Measurements from ENCODE around the gene TP53BP1.
A peak's percentile ranks its signal among the peaks of the same experiment; 100 is the strongest.

The TP53BP1 gene

DNA sequence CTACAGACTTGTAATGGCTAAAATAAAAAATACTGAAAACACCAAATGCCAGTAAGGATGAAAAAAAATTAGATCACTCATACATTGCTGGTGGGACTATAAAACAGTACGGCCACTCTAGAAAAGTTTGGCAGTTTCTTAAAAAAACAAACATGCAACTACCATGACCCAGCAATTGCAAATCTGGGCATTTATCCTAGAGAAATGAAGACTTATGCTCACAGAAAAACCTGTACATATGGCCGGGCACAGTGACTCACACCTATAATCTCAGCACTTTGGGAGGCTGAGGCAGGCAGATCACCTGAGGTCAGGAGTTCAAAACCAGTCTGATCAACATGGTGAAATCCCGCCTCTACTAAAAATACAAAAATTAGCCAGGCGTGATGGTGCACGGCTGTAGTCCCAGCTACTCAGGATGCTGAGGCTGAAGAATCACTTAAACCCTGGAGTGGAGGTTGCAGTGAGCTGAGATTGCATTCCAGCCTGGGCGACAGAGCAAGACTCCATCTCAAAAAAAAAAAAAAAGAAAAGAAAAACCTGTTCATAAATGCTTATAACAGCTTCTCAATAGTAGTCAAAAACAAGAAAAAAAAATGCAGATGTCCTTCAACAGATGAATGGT lies 5.6 kb downstream of the TP53BP1 start:
- no peak for DNase-seq

DNA sequence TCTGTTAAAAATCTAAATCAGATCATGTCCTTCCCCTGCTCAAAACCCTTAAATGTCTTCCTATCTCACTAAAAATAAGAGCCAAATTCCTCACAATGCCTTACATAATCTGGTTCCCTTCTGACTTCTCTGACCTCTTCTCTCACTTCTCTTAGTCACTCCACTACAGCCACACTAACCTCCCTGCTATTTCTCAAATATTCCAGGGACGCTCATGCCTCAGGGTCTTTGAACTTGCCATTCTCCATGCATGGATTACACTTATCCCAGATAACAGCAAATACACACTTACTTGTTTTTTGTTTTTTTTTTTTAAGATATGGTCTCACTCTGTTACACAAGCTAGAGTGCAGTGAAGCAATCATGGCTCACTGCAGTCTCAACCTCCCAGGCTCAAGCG lies 8.5 kb downstream of the TP53BP1 start:
- no peak for DNase-seq

DNA sequence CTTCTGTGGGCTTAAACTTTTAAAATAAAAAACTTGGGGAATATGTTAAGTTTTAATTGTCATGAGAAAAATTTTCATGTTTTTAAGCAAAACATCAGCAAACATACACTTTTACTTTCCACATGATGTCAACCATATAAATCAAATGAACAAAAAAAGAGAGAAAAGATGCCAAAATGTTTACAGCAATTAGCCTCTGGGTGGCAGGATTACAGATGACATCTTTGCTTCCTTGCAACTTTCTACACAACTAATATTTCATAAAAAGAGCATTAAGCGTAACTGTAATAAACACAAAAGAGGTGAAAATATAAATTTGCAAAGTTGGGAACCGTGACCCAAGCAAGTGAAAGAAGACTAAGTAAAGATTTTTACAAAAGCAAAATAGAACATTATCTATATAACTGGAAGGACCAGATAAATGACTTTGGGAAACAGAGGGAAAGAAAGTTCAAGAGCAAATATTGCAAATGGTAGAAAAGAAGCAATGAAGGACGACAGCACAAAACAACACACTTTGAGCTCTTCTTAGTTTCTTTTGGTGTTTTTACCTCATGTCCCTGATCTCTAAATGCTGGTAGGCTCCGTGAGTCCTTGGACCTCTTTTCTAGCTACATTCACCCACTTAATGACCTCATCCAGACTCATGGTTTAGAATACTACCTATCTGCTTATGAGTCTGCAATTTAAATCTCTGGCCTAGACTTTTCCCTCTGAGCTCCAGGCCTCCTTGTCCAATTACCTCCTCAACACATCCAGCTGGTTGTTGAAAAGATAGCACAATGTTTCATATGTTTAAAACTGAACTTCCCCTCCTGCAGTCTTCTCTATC lies 9.4 kb downstream of the TP53BP1 start:
- peak; percentile 11 for DNase-seq

DNA sequence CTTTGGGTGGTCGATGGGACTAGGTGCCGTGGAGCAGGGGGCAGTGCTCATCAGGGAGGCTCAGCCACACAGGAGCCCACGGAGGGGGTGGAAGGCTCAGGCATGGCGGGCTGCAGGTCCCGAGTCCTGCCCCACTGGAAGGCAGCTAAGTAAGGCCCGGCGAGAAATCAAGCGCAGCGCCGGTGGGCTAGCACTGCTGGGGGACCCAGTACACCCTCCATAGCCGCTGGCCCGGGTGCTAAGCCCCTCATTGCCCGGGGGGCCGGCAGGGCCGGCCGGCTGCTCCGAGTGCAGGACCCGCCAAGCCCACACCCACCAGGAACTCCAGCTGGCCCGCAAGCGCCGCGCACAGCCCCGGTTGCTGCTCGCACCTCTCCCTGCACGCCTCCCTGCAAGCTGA lies 19.1 kb downstream of the TP53BP1 start:
- DNase-seq = no peak

DNA sequence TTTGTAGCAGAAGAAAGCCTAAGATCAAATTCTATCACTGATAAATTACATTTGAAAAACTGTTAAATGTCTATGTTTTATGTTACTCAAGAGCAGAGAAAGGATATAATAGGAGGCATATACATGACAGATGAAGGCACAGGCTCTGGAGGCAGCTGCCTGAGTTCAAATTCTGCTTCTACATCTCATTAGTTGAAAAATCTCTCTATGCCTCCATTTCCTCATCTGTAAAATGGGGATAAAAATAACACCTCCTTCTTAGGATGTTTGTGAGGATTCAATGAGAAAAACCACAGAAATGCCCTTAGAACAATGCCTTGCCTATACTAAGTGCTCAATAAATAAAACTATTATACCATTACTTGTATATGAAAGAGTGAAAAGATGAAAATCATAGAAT lies 21.0 kb downstream of the TP53BP1 start:
- DNase-seq = no peak

DNA sequence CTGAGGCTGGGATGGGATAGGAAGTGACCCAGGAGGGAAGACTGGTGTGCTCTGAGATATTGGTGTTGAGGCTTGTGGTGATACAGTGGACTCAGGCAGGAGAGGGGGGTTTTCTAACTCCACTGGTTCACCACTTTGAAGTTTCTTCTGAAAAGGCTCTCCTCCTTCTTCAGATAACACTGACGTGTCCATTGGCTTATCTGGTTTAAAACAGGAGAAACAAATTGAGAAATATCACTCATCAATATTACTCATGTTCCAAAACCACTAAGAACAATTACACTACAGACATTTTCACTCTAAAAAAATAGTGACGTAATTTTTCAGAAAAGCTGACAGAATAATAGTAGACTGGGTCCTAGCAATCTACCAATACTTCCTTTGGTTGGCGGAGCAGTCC lies 23.1 kb downstream of the TP53BP1 start:
- DNase-seq = no peak

DNA sequence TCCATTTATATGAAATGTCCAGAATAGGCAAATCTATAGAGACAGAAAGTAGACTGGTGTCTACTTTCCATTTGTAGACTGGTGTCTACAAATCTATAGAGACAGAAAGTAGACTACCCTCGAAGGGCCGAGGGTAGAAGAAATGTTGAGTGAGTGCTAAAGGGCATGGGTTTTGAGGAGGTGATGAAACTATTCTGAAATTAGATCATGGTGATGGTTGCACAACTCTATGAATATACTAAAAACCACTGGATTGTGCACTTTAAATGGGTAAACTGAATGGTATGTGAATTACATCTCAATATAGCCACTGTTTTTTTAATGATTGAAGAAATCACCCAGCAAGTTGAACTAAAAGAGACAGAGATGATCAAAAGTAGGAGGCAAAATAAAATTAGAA lies 27.9 kb downstream of the TP53BP1 start:
- no peak for DNase-seq

DNA sequence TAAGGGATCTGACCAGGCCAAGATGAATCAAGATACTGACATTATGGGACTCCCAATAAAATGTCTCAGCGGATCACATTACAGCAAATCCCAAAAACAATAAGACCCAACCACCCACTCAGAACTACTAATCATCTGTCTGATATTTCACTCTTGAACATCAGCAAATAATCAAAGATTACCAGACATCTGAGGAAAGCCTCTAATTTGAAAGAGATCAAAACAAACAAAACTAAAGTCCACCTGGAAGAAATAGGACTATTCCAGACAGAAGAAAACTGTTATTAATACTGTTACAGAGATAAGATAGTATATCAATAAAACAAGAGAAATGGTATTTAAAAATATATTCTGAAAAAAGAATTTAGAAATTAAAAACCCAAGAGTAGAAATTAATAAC lies 29.0 kb downstream of the TP53BP1 start:
- no peak for DNase-seq

DNA sequence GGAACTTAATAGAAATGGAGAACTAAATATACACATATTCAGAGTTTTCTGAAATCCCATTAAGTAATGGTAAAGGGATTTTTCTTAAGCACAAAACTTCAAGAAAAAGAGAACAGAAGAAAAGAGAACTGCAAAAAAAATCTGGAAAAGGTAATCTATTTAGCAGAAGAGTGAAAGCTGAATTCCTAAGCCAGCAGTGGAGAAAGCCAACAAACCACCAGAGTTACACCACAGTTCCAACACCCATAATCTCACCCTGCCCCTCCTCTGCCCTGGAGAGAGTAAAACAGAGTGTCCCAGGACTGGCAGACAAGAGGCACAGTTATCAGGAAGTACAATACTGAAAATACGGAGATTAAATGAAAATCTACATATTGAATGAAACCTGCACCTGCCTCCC lies 29.4 kb downstream of the TP53BP1 start:
- DNase-seq = no peak

DNA sequence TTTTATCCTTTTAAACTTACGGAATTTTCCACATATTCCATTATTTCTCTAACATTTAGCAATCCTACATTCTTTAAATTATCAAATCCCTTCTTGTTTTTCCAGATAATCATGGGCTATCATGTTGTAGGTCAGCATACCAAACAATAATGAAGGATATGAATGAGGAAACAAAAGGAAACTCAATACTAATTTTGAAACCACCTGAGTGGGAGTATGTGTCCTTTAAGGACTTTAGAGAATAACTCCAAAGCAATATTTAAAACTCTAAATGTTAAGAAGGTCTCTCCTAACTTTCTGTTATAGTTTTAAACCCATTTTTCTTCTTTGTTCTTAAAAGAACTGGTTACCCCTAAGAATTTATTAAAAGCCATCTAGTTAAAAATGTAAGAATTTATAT lies 43.0 kb downstream of the TP53BP1 start:
- DNase-seq = no peak

DNA sequence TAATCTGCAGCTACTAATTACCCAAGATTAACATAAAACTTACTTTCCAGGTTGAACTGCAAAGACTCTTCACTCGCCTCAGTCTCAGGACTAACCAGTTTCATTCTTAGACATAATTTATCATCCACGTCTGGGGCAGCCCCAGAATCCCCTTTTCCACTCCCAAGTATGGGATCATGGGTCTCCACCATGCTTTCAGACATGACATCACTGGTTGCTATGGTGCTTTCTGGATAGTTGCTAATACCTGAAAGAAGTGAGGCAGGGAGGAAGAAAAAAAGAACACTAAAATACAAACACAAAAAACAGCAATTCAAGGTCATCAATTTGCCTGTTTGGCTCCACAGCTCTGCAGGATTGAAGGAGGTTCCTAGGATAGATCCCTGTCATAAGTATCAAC lies 46.6 kb downstream of the TP53BP1 start:
- DNase-seq = no peak

DNA sequence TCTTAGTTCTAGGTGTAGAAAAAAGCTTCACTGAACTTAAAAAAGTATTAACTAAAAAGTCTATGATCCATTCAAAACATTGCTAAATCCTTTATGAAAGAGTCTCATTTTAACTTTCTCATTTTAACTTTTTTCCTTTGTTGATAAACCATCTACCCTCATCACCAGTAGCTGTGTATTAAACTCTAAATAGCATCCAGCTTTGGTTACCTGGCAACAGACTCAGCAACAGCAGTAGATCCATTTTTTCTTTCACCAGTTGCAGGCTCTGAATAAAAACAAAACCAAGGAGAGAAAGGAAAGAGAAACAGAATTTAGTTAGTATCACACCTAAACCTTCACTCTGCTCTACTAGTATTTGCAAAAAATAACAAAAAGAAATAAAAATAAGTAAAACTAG lies 51.6 kb downstream of the TP53BP1 start:
- no peak for DNase-seq

DNA sequence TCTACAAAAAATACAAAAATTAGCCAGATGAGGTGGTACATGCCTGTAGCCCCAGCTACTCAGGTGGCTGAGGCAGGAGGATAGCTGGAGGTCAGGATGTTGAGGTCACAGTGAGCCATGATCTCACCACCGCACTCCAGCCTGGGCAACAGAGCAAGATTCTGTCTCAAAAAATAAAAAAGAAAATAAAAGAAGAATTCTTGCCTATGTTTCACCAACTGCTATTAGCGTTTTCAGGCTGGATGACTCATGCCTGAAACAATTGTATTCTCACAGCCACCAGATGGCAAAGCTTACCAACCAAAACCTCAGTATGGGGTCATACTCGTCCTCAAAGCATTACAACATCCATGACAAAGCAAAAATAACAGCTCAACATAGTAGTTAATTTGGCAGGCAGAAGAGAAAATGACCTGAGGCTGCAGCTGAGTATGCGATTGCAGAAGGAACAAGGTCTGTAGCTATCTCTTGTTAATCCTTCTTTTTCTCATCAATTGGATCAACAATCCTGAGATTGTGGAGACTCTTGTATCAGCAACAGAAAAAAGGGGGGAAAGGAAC lies 52.2 kb downstream of the TP53BP1 start:
- peak; percentile 23 for DNase-seq

DNA sequence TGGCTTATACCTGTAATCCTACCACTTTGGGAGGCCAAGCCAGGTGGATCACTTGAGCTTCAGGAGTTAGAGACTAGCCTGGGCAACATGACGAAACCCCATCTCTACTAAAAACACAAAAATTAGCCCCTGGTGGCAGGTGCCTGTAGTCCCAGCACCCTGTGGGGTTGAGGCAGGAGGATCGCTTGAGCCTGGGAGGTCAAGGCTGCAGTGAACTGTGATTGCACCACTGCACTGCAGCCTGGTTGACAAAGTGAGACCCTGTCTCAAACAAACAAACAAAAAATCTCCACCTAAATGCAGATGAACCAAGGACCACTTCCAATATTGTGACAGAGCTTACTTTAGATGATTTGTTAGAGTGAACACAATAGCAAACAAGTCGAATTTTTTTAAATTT lies 53.7 kb downstream of the TP53BP1 start:
- DNase-seq = no peak

DNA sequence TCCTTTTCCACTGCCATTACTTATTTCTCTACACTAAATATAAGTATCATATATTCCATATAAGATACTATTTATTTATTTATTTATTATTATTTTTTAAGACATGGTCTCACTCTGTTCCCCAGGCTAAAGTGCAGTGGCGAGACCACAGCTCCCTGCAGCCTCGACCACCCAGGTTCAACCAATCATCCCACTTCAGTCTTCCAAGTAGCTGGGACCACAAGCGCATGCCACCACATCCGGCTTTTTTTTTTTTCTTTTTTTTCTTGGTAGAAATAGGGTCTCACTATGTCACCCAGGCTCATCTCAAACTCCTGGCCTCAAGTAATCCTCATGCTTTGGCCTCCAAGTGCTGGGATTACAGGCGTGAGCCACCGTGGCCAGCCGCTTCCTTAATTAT lies 56.6 kb downstream of the TP53BP1 start:
- no peak for DNase-seq

DNA sequence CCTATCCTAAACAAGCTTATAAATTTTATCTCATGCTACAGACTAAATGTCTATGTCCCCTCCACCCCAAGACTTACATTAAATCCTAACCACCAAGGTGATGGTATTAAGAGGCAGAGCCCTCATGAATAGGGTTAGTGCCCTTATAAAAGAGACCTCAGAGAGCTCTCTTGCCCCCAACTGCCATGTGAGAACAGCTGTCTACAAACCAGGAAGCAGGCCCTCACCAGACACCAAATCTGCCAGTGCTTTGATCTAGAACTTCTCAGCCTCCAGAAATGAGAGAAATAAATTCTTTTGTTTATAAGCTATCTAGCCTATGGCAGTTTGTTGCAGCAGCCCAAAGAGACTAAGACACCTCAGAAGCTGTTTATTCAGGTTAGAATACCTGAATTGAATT lies 58.5 kb downstream of the TP53BP1 start:
- DNase-seq = no peak

DNA sequence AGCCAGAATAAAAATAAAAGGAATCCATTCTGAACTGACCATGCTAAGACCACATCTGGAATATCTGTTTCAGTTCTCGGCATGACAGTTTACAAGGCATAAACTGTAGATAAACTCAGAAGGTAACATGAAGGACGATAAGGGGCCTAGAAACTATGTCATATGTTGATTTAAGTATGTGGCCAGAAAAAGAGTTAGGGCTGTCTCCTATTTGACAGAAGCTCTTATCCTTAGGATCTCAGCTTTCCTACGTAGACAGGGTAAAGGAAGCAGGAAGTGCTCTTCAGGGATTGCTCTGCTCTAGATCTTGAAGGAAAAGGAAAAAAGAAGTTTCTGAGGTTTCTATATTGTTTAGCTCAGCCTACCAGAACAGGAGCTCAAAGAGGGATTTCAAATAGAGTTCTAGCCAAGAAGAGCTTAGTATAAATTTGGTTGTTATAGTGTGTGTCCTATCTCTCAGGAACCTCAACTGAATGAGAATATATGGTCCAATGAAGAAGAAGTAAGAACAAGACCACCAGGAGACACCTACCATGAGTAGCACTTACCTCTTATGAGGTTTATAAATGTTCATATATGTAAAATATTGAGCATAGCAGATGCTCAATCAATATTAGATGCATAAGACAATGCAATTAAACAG lies 59.2 kb downstream of the TP53BP1 start:
- DNase-seq = no peak

DNA sequence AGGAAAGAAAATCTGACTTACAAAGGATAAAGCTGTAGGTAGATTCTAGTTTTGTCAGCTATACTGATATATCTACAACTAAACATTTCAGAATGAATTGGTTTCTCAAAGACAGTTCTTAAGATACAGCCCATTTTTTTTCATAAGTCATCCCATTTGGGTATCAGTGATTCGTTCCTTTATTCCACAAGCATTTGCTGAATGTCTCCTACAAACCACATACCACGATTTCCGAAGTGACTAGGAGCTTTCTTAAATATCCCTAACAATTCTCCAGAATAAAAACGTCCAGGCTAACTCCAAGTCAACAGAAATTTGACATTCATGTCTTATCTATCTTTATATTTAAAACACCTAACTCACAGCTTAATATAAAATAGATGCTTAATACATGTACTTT lies 59.8 kb downstream of the TP53BP1 start:
- DNase-seq = no peak

DNA sequence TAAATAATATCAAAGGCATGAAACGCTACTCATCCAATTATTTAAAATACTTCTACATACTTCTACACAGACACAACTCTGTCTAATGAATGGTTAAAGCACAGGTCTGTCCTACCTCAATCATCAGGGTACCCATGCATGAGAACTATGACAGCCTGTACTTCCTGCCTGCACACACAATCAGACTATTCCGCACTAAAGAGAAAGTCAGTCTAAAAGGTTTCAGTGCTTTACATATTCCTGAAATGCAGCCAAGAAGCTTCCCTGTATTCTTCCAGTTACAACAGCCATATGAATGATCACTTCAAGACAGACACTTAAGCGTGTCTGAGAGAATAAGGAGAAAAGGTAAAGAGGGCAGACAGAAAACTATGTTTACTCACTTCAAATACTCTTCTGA lies 63.3 kb downstream of the TP53BP1 start:
- DNase-seq = no peak

DNA sequence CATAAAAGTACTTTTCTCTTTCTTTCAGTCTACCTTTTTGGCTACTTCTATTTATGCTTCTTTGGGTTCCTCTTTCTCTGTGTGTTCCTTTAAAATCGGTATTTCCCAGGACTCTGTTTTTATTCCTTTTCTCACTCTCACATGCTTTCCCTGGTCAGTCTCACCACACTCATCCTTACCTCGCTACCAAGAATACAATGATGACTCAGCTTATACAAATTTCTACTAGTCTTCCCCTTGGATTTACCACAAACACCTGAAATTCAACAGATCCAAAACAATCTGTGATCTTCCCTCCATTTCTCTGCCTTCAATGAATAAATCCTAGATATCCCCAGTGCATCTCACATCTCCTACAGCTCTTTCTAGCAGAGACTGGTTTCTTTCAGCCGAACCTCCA lies 69.2 kb downstream of the TP53BP1 start:
- no peak for DNase-seq

DNA sequence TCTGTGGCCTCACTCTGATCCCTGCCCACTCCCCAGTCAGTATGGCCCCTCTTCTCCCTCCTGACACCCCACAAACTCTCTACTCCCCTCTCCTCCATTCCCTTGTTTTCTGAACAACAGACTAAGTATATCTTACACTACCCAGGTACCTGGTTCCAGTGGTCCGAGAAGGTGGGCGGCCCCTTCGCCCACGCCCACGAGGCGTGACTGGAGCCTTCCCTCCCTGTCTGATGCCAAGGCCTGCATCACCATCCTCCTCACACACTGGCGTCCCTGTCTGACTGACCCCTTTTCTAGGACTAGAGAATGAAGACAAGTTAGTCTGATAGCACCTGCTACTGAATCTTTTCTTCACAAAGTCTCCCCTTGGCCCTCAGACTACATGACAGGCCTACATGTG lies 72.1 kb downstream of the TP53BP1 start:
- DNase-seq = no peak

DNA sequence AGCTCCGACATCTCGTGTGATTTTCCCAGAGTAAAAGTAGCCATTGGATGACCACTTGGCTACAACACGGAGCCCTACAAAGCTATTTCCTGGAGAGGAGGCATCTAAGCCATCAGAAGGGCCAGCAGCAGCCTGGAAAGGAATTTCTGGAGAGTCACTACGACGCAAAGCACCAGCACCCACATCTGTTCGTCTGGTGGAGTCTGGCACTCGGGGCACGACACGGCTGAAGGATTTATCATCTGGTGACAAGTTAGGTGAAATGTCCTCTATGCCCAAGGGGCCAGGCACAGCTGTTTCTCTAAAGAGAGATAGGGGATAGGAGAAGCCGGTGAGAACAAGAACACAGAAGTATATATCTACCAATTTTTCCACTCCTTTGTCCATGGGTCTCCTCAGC lies 72.5 kb downstream of the TP53BP1 start:
- no peak for DNase-seq

DNA sequence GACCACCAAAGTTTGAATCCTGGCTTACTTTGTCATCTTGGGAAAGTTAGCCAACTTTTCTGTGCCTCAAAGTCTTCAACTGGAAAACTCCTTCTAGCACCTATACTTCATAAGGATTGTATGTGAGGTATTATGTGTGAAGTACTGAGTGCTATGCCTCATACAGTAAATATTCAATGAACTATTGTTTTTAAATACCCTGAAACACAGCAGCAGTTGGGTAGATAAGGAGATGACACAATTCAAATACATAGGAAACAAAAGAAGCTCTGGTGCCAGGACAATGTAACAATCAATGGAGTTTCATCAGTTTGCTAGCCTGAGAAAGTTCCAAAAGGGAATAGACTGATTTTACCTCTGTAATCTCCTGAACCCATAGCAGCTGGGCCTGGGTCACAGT lies 78.8 kb downstream of the TP53BP1 start:
- DNase-seq = no peak

DNA sequence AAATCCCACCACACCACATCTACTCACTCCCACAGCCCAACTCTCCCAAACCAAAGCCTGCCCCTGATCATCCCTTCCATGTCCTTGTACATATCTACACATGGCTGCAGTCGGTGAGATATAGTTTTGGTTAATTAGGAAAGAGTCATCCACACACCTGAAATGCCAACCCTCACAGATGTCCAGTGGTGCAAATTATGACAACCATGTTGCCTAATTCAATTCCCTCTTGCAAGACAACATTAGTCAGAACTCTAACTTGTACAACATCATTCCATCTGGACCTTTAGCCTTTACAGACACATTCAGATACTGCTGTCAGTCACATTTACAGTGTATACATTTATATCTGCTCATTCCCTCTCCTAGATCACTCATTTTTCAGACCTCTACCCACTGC lies 80.9 kb downstream of the TP53BP1 start:
- no peak for DNase-seq
